Activated CD4-positive, alpha-beta memory T cell treated with anti-CD3 and anti-CD28 coated beads for 36 hours (primary cell): ENCODE measurements around the gene DYNLT5. TPM values are rescaled to one million over a fixed set of nuclear protein-coding genes. Genes with fewer than 3 reads are reported as not detected.
"Not testable (repeated sequence)": the region's sequence is repeated elsewhere in the genome, so short reads cannot be mapped to it uniquely, and the experiment has no call there.

Source experiments
- CTCF ChIA-PET: fragments of 350-600 bp; sonication (Branson Sonifier 250); formaldehyde crosslinking; loops from one replicate; lab custom pipeline; 2021; ENCODE audit warnings: antibody characterized with exemption, inconsistent platforms; lab: Charles Lee
- POLR2A ChIA-PET: fragments of 350-600 bp; sonication (Branson Sonifier 250); formaldehyde crosslinking; loops from one replicate; lab custom pipeline; 2021; ENCODE audit warnings: antibody characterized with exemption; lab: Charles Lee
- DNase-seq: peaks from one replicate; pipeline ENCODE4 v3.0.0-alpha.2; 2020
- H3K27ac Mint-ChIP-seq: one replicate; pipeline ENCODE4 v1.8.0; 2021; ENCODE audit warnings: mixed read lengths
- H3K27me3 Mint-ChIP-seq: one replicate; pipeline ENCODE4 v1.8.0; 2021; ENCODE audit warnings: mixed read lengths
- H3K36me3 Mint-ChIP-seq: one replicate; pipeline ENCODE4 v1.8.0; 2021; ENCODE audit warnings: mixed read lengths
- H3K4me1 Mint-ChIP-seq: one replicate; pipeline ENCODE4 v1.8.0; 2021; ENCODE audit warnings: low read depth, mixed read lengths
- H3K4me3 Mint-ChIP-seq: one replicate; pipeline ENCODE4 v1.8.0; 2021; ENCODE audit warnings: mild to moderate bottlenecking, mixed read lengths
- H3K9me3 Mint-ChIP-seq: one replicate; pipeline ENCODE4 v1.8.0; 2021; ENCODE audit warnings: mixed read lengths
- intact Hi-C: fragments of 100-400 bp; cut with micrococcal nuclease; formaldehyde crosslinking; loops from one replicate; pipeline ENCODE4 v1.15.1; 2023
- total RNA-seq, 2 experiments: library from RNA; stranded (reverse); gene quantifications; one replicate each; pipeline ENCODE4 v1.2.3, GENCODE V29; 2021

DYNLT5 gene
- total RNA-seq, 2 experiments from 2014 or later: not detected

GRCh38 chr1:66795839-66796238 is 43.6 kb downstream of the DYNLT5 start:
- H3K27me3 Mint-ChIP-seq, DNase-seq, CTCF ChIA-PET, H3K4me3 Mint-ChIP-seq, H3K36me3 Mint-ChIP-seq, POLR2A ChIA-PET, H3K9me3 Mint-ChIP-seq, H3K27ac Mint-ChIP-seq, intact Hi-C loops, H3K4me1 Mint-ChIP-seq: not testable (repeated sequence)

GRCh38 chr1:66809245-66809644 is 57.0 kb downstream of the DYNLT5 start:
- H3K4me3 Mint-ChIP-seq: no peak overlapping the region
- ChIA-PET CTCF (no interaction called here), POLR2A (no interaction called here)
- peaks cover 3% of the 10 kb centered on the region for H3K27me3 Mint-ChIP-seq
- no peak for DNase-seq
- no peak overlapping the region for H3K27ac Mint-ChIP-seq
- H3K36me3 Mint-ChIP-seq: no peaks in the 10 kb centered on the region
- H3K9me3 Mint-ChIP-seq: peaks cover 2% of the 10 kb centered on the region
- H3K4me1 Mint-ChIP-seq: no peaks in the 10 kb centered on the region
- intact Hi-C loops: no loop called here

GRCh38 chr1:66809736-66810326 is 57.6 kb downstream of the DYNLT5 start:
- Mint-ChIP-seq H3K4me1 (no peaks in the 10 kb centered on the region), H3K4me3 (no peak overlapping the region), H3K9me3 (peaks cover 2% of the 10 kb centered on the region), H3K27me3 (peaks cover 3% of the 10 kb centered on the region), H3K36me3 (no peaks in the 10 kb centered on the region), H3K27ac (no peak overlapping the region)
- no peak for DNase-seq
- ChIA-PET POLR2A (no interaction called here), CTCF (no interaction called here)
- intact Hi-C loops: no loop called here

GRCh38 chr1:66824771-66825170 is 72.5 kb downstream of the DYNLT5 start:
- H3K36me3 Mint-ChIP-seq: peaks cover 1% of the 10 kb centered on the region
- H3K4me3 Mint-ChIP-seq: no peak overlapping the region
- ChIA-PET CTCF (no interaction called here), POLR2A (no interaction called here)
- intact Hi-C loops: no loop called here
- no peaks in the 10 kb centered on the region for H3K9me3 Mint-ChIP-seq
- no peaks in the 10 kb centered on the region for H3K27me3 Mint-ChIP-seq
- no peak for DNase-seq
- H3K4me1 Mint-ChIP-seq: no peaks in the 10 kb centered on the region
- no peak overlapping the region for H3K27ac Mint-ChIP-seq

Other genes starting within 250 kb of the DYNLT5 start
- gene SGIP1, start 218.3 kb upstream of the DYNLT5 start, total RNA-seq: under 1 TPM in 1 of 2 experiments, not detected in 1; 0.05 TPM
- gene INSL5, start 48.8 kb downstream of the DYNLT5 start, total RNA-seq: not detected
- gene DNAI4, start 172.4 kb downstream of the DYNLT5 start, total RNA-seq: 1 to 10 TPM; 1.4 to 1.6 TPM
- gene MIER1, start 172.5 kb downstream of the DYNLT5 start, total RNA-seq: 10 to 100 TPM; 54.7 to 58.8 TPM